Neural cell (in vitro differentiated cells): ENCODE measurements around the gene DDX47. TPM values are rescaled to one million over a fixed set of nuclear protein-coding genes. Genes with fewer than 3 reads are reported as not detected.
"Not testable (repeated sequence)": the region's sequence is repeated elsewhere in the genome, so short reads cannot be mapped to it uniquely, and the experiment has no call there.

ENCODE experiments used
- H2AFZ ChIP-seq: fragments of 200-600, 300-800 bp; sonication (generic), shearing (Covaris generic); 2 replicates; pipeline ENCODE4 v1.6.0; 2014; ENCODE audit warnings: low read depth, mild to moderate bottlenecking, antibody characterized with exemption, low read length, moderate library complexity
- H3F3A ChIP-seq: fragments of 200-600 bp; shearing (Covaris generic); 2 replicates; pipeline ENCODE4 v1.6.1; 2016; ENCODE audit warnings: mild to moderate bottlenecking, moderate library complexity, mixed read lengths, antibody characterized with exemption, low read length; ENCODE audit not compliant: insufficient read depth, poor library complexity, severe bottlenecking
- H3K27ac ChIP-seq: fragments of 200-600, 300-800 bp; sonication (generic), shearing (Covaris generic); 2 replicates; pipeline ENCODE4 v1.5.1; 2014; ENCODE audit warnings: mild to moderate bottlenecking, low read length, moderate library complexity
- H3K27me3 ChIP-seq: fragments of 300-800, 200-600 bp; sonication (generic), shearing (Covaris generic); 2 replicates; pipeline ENCODE4 v1.6.0; 2014; ENCODE audit warnings: mild to moderate bottlenecking, low read depth, low read length, moderate library complexity; ENCODE audit not compliant: insufficient read depth
- H3K36me3 ChIP-seq: fragments of 300-800, 200-600 bp; sonication (generic), shearing (Covaris generic); 2 replicates; pipeline ENCODE4 v1.5.1; 2014; ENCODE audit warnings: mild to moderate bottlenecking, antibody characterized with exemption, low read length, moderate library complexity; ENCODE audit not compliant: insufficient read depth
- H3K4me2 ChIP-seq: fragments of 300-800, 200-600 bp; sonication (generic), shearing (Covaris generic); 2 replicates; pipeline ENCODE4 v1.6.0; 2014; ENCODE audit warnings: mild to moderate bottlenecking, low read length
- H3K4me3 ChIP-seq: fragments of 300-800, 200-600 bp; sonication (generic), shearing (Covaris generic); 2 replicates; pipeline ENCODE4 v1.5.1; 2014; ENCODE audit warnings: mild to moderate bottlenecking, low read length, moderate library complexity
- H3K79me2 ChIP-seq: fragments of 200-600 bp; shearing (Covaris generic); replicated peaks from 2 replicates; pipeline ENCODE4 v1.6.0; 2014; ENCODE audit warnings: mild to moderate bottlenecking, low read length, moderate library complexity; ENCODE audit not compliant: insufficient read depth
- H3K9ac ChIP-seq: fragments of 300-800, 200-600 bp; sonication (generic), shearing (Covaris generic); 2 replicates; pipeline ENCODE4 v1.6.1; 2016; ENCODE audit warnings: mild to moderate bottlenecking, low read length, mixed read lengths
- H3K9me2 ChIP-seq: fragments of 200-600 bp; shearing (Covaris generic); 2 replicates; pipeline ENCODE4 v1.6.1; 2016; ENCODE audit warnings: mild to moderate bottlenecking, low read length, mixed read lengths; ENCODE audit not compliant: insufficient read depth
- H3K9me3 ChIP-seq: fragments of 200-600, 300-800 bp; sonication (generic), shearing (Covaris generic); 2 replicates; pipeline ENCODE4 v1.6.1; 2016; ENCODE audit warnings: mild to moderate bottlenecking, mixed run types, low read length, moderate library complexity, mixed read lengths
- H4K20me1 ChIP-seq: fragments of 200-600 bp; shearing (Covaris generic); 2 replicates; pipeline ENCODE4 v1.6.1; 2016; ENCODE audit warnings: mild to moderate bottlenecking, mixed run types; ENCODE audit not compliant: insufficient read depth
- EP300 ChIP-seq: fragments of 450-650 bp; conservative IDR thresholded peaks from 2 replicates; pipeline ENCODE4 v1.6.1; 2014; ENCODE audit warnings: antibody characterized with exemption, mild to moderate bottlenecking, moderate library complexity; ENCODE audit not compliant: poor library complexity, severe bottlenecking
- EZH2 ChIP-seq: fragments of 200-600, 300-800 bp; shearing (Covaris generic), sonication (generic); IDR thresholded peaks from 2 replicates; pipeline ENCODE4 v1.6.1; 2014; ENCODE audit warnings: antibody characterized with exemption, low read length, borderline replicate concordance, mild to moderate bottlenecking; ENCODE audit not compliant: insufficient read depth, poor library complexity, severe bottlenecking
- MXI1 ChIP-seq: fragments of 450-650 bp; conservative IDR thresholded peaks from 2 replicates; pipeline ENCODE4 v1.6.1; 2014; ENCODE audit warnings: antibody characterized with exemption, mild to moderate bottlenecking; ENCODE audit not compliant: poor library complexity, severe bottlenecking
- POLR2AphosphoS5 ChIP-seq: IDR thresholded peaks from 2 replicates; pipeline ENCODE4 v1.6.1; 2012
- RAD21 ChIP-seq: fragments of 450-650 bp; conservative IDR thresholded peaks from 2 replicates; pipeline ENCODE4 v1.6.1; 2014; ENCODE audit warnings: antibody characterized with exemption, mild to moderate bottlenecking, moderate library complexity
- REST ChIP-seq: IDR thresholded peaks from 2 replicates; pipeline ENCODE4 v1.6.1; 2012; ENCODE audit warnings: borderline replicate concordance
- SMC3 ChIP-seq: fragments of 450-650 bp; conservative IDR thresholded peaks from 2 replicates; pipeline ENCODE4 v1.6.1; 2014; ENCODE audit warnings: antibody characterized with exemption, mild to moderate bottlenecking, moderate library complexity; ENCODE audit not compliant: poor library complexity
- TAF1 ChIP-seq: IDR thresholded peaks from 2 replicates; pipeline ENCODE4 v1.6.1; 2012; ENCODE audit warnings: low read depth
- polyA plus RNA-seq: library from polyadenylated mRNA; depleted of rRNA; stranded (reverse); fragments of >200 nt; gene quantifications from 2 replicates; pipeline ENCODE4 v1.2.3, GENCODE V29; 2014
- TF ChIP-seq, protein P1 (sequence below): fragments of 450-650 bp; IDR thresholded peaks from 2 replicates; pipeline ENCODE4 v1.5.1; 2014; ENCODE audit warnings: antibody characterized with exemption, mild to moderate bottlenecking, moderate library complexity; ENCODE audit not compliant: poor library complexity, severe bottlenecking

Gene DDX47
- polyA plus RNA-seq, 1 donor from 2014 or later: 97.6 TPM

DNA sequence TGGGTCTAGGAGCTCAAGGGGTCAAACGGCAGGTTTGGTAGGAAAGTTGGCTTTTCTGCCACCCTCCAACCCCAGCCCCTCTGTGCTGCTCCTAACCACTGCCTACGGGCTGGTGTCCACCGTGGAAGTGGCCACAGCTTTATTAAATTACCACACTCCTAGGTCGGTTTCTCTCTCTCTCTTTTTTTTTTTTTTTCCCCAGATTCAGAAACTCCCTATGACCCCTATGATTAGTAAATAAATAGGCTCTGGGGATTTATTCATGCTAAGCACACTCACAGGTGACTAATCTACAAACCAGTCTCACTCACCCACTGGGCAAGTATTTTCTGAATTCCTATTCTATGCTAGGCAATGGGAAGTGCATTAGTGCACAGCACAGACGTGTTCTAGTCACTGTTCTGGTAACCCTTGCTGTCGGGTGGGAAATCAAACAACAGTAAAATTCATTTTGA lies 8.7 kb upstream of the DDX47 start:
- TF ChIP-seq POLR2AphosphoS5 (no peak), MXI1 (no peak), EP300 (no peak), SMC3 (no peak), EZH2 (no peak), RAD21 (no peak), REST (no peak), TAF1 (no peak)
- TF ChIP-seq, protein P1, sequence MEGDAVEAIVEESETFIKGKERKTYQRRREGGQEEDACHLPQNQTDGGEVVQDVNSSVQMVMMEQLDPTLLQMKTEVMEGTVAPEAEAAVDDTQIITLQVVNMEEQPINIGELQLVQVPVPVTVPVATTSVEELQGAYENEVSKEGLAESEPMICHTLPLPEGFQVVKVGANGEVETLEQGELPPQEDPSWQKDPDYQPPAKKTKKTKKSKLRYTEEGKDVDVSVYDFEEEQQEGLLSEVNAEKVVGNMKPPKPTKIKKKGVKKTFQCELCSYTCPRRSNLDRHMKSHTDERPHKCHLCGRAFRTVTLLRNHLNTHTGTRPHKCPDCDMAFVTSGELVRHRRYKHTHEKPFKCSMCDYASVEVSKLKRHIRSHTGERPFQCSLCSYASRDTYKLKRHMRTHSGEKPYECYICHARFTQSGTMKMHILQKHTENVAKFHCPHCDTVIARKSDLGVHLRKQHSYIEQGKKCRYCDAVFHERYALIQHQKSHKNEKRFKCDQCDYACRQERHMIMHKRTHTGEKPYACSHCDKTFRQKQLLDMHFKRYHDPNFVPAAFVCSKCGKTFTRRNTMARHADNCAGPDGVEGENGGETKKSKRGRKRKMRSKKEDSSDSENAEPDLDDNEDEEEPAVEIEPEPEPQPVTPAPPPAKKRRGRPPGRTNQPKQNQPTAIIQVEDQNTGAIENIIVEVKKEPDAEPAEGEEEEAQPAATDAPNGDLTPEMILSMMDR: no peak
- no peaks in the 10 kb centered on the region for H3K9me2 ChIP-seq
- no peaks in the 10 kb centered on the region for H3F3A ChIP-seq
- no peaks in the 10 kb centered on the region for H3K27me3 ChIP-seq
- H4K20me1 ChIP-seq: no peaks in the 10 kb centered on the region
- no peaks in the 10 kb centered on the region for H3K9me3 ChIP-seq
- H3K4me3 ChIP-seq: no peak overlapping the region
- H3K9ac ChIP-seq: no peak overlapping the region
- no peaks in the 10 kb centered on the region for H3K79me2 ChIP-seq
- H3K4me2 ChIP-seq: no peak overlapping the region
- no peak overlapping the region for H2AFZ ChIP-seq
- no peaks in the 10 kb centered on the region for H3K36me3 ChIP-seq
- no peak overlapping the region for H3K27ac ChIP-seq

- Histone ChIP-seq H3K4me2 (no peak overlapping the region), H3K4me3 (no peak overlapping the region), H2AFZ (no peak overlapping the region), H3F3A (no peaks in the 10 kb centered on the region), H3K9me2 (no peaks in the 10 kb centered on the region), H3K9ac (no peak overlapping the region), H3K9me3 (no peaks in the 10 kb centered on the region), H3K79me2 (no peaks in the 10 kb centered on the region), H3K27me3 (no peaks in the 10 kb centered on the region), H3K36me3 (no peaks in the 10 kb centered on the region), H4K20me1 (no peaks in the 10 kb centered on the region), H3K27ac (no peak overlapping the region)
- TF ChIP-seq REST (no peak), TAF1 (no peak)
Observed at GRCh38 chr12:12806784-12807516, 6.2 kb upstream of the DDX47 start.

- not testable (repeated sequence) for H4K20me1 ChIP-seq, H3K36me3 ChIP-seq, H3K9me3 ChIP-seq, H3K27me3 ChIP-seq, H3F3A ChIP-seq, H2AFZ ChIP-seq, H3K79me2 ChIP-seq, H3K4me3 ChIP-seq, H3K27ac ChIP-seq, H3K4me2 ChIP-seq, H3K9me2 ChIP-seq, H3K9ac ChIP-seq
Observed at GRCh38 chr12:12807517-12807903, 5.6 kb upstream of the DDX47 start.
